Measurements from ENCODE around the gene DSC1. TPM values are rescaled to one million over a fixed set of nuclear protein-coding genes. Genes with fewer than 3 reads are reported as not detected.

DSC1 gene
- polyA plus RNA-seq, 1 donor (not counting 4 experiments of a cell fraction or from before 2014, with no cell fraction given) = 11.2 TPM

DNA sequence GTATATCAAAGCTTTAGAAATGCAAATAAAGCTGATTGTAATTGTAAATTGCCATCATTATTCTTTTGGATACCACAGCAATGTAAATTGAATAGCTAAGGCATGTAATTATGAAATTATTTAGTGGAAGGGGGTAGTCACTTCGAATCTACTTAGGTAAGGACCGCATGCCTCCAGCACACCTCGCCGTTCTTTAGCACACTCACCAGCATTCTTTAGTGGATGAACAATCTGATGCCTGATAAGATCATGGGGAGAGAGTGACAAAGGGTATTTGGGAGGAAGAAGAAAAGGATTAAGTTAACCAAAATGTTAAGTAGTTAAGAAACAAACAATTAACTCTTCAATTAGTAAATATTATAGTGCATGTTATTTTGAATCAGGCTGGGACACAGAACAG lies 46.4 kb upstream of the DSC1 start:
- no peaks in the 10 kb centered on the region for H3K9me3 ChIP-seq (ENCODE audit: control insufficient read depth, low read depth, low read length)
- no peak overlapping the region for H3K9ac ChIP-seq (ENCODE audit: control insufficient read depth, extremely low read depth, insufficient read depth, low read length)
- TF ChIP-seq, protein P1, sequence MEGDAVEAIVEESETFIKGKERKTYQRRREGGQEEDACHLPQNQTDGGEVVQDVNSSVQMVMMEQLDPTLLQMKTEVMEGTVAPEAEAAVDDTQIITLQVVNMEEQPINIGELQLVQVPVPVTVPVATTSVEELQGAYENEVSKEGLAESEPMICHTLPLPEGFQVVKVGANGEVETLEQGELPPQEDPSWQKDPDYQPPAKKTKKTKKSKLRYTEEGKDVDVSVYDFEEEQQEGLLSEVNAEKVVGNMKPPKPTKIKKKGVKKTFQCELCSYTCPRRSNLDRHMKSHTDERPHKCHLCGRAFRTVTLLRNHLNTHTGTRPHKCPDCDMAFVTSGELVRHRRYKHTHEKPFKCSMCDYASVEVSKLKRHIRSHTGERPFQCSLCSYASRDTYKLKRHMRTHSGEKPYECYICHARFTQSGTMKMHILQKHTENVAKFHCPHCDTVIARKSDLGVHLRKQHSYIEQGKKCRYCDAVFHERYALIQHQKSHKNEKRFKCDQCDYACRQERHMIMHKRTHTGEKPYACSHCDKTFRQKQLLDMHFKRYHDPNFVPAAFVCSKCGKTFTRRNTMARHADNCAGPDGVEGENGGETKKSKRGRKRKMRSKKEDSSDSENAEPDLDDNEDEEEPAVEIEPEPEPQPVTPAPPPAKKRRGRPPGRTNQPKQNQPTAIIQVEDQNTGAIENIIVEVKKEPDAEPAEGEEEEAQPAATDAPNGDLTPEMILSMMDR (optimal IDR thresholded peaks at IDR 0.05 in 1 of 3, IDR thresholded peaks at IDR 0.05 in 1 of 3, conservative IDR thresholded peaks at IDR 0.05 in 1 of 3; ENCODE audit: extremely low read depth in 1 of 3, insufficient read depth in 2 of 3, low read length in 3 of 3) = no peak
- TF ChIP-seq EZH2 (IDR thresholded peaks at IDR 0.05; ENCODE audit: low read length) = no peak
- dilution Hi-C loops (cut with MboI; ENCODE audit: extremely low pct_ligation_motif_present, low sequenced_read_pairs) = no loop called here
- no peaks in the 10 kb centered on the region for H3K36me3 ChIP-seq (ENCODE audit: control insufficient read depth in 2 of 2, extremely low read depth in 1 of 2, insufficient read depth in 2 of 2, low read length in 2 of 2)
- H3K27me3 ChIP-seq (ENCODE audit: control insufficient read depth, extremely low read depth, insufficient read depth, low read length) = no peaks in the 10 kb centered on the region
- FAIRE-seq (peak; percentile 84), DNase-seq (ENCODE audit: low read depth, low spot score) (no peak)
- peak overlapping the region; percentile 27 for H2AFZ ChIP-seq (ENCODE audit: control insufficient read depth, low read length)
- H3K4me3 ChIP-seq (ENCODE audit: control insufficient read depth in 2 of 3, extremely low read depth in 1 of 3, insufficient read depth in 2 of 3, low read depth in 1 of 3, low read length in 3 of 3) = no peak overlapping the region
- H4K20me1 ChIP-seq (ENCODE audit: control insufficient read depth, extremely low read depth, insufficient read depth, low read length) = no peaks in the 10 kb centered on the region
- H3K27ac ChIP-seq (ENCODE audit: control insufficient read depth, insufficient read depth, low read length) = no peak overlapping the region
- H3K9me1 ChIP-seq (ENCODE audit: control insufficient read depth, extremely low read depth, insufficient read depth, low read length) = no peaks in the 10 kb centered on the region
- H3K4me1 ChIP-seq (ENCODE audit: control insufficient read depth, extremely low read depth, insufficient read depth, low read length) = peaks cover 48% of the 10 kb centered on the region
- H3K79me2 ChIP-seq (ENCODE audit: control insufficient read depth, insufficient read depth, low read length) = no peaks in the 10 kb centered on the region
- H3K4me2 ChIP-seq (ENCODE audit: control insufficient read depth, extremely low read depth, insufficient read depth, low read depth, low read length) = no peak overlapping the region

DNA sequence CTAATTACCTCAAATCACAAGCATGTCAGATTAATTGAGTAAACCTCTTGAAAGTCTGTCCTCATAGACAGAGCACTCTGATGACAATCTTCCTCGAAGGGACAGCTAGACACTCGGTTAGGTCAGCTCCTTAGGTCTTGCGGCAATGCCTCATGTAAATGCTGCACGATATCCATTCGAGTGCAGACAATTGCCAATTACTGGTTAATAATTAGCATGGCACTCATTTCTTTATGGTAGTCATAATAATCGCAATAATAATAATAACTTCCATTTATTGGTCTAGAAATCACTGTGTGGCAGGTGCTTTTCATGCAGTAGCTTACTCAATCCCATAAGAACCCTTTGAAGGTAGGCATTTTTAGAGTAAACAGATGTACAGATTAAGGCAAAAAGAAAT lies 44.7 kb upstream of the DSC1 start:
- dilution Hi-C loops (cut with MboI; ENCODE audit: extremely low pct_ligation_motif_present, low sequenced_read_pairs) = no loop called here
- Histone ChIP-seq H3K27me3 (ENCODE audit: control insufficient read depth, extremely low read depth, insufficient read depth, low read length) (no peaks in the 10 kb centered on the region), H3K4me1 (ENCODE audit: control insufficient read depth, extremely low read depth, insufficient read depth, low read length) (peaks cover 59% of the 10 kb centered on the region), H3K79me2 (ENCODE audit: control insufficient read depth, insufficient read depth, low read length) (no peaks in the 10 kb centered on the region), H3K4me2 (ENCODE audit: control insufficient read depth, extremely low read depth, insufficient read depth, low read depth, low read length) (peak overlapping the region; percentile 77), H3K36me3 (ENCODE audit: control insufficient read depth in 2 of 2, extremely low read depth in 1 of 2, insufficient read depth in 2 of 2, low read length in 2 of 2) (no peaks in the 10 kb centered on the region), H3K9me3 (ENCODE audit: control insufficient read depth, low read depth, low read length) (no peaks in the 10 kb centered on the region), H2AFZ (ENCODE audit: control insufficient read depth, low read length) (peak overlapping the region; percentile 43), H3K27ac (ENCODE audit: control insufficient read depth, insufficient read depth, low read length) (peak overlapping the region; percentile 73), H3K9me1 (ENCODE audit: control insufficient read depth, extremely low read depth, insufficient read depth, low read length) (no peaks in the 10 kb centered on the region), H3K4me3 (ENCODE audit: control insufficient read depth in 2 of 3, extremely low read depth in 1 of 3, insufficient read depth in 2 of 3, low read depth in 1 of 3, low read length in 3 of 3) (peak overlapping the region in 2 of 3 experiments; percentile 32 to 46), H4K20me1 (ENCODE audit: control insufficient read depth, extremely low read depth, insufficient read depth, low read length) (no peaks in the 10 kb centered on the region), H3K9ac (ENCODE audit: control insufficient read depth, extremely low read depth, insufficient read depth, low read length) (peak overlapping the region; percentile 46)
- DNase-seq (ENCODE audit: low read depth, low spot score) (no peak), FAIRE-seq (no peak)
- TF ChIP-seq, protein P1 (optimal IDR thresholded peaks at IDR 0.05 in 1 of 3, IDR thresholded peaks at IDR 0.05 in 1 of 3, conservative IDR thresholded peaks at IDR 0.05 in 1 of 3; ENCODE audit: extremely low read depth in 1 of 3, insufficient read depth in 2 of 3, low read length in 3 of 3) = no peak
- TF ChIP-seq EZH2 (IDR thresholded peaks at IDR 0.05; ENCODE audit: low read length) = no peak
